Islet of Langerhans (tissue), 1 donor: ENCODE results near the gene CYP26A1.

Experiments
- FAIRE-seq: peaks from one replicate; lab custom pipeline; 2011; peaks lifted over from hg19 to GRCh38; lab: Jason Lieb, UNC

Gene CYP26A1

GRCh38 chr10:93123766-93124165 is 50.1 kb downstream of the CYP26A1 start:
- FAIRE-seq: no peak

- FAIRE-seq: no peak
These were observed 51.1 kb downstream of the CYP26A1 start for GRCh38 chr10:93124580-93125318.

- FAIRE-seq: no peak
These were observed 52.3 kb downstream of the CYP26A1 start for GRCh38 chr10:93125966-93126365.

GRCh38 chr10:93126483-93127052 is 52.9 kb downstream of the CYP26A1 start:
- FAIRE-seq: no peak
